HG03097 (cell line): ENCODE results near the gene PARP15.
A peak's percentile ranks its signal among the peaks of the same experiment; 100 is the strongest.
"Not testable (repeated sequence)": the region's sequence is repeated elsewhere in the genome, so short reads cannot be mapped to it uniquely, and the experiment has no call there.

Experiments
- ATAC-seq: cut with Tn5 transposase; IDR thresholded peaks from one replicate; pipeline ENCODE4 v1.9.1; 2021; ENCODE audit not compliant: unreplicated experiment, low FRiP score

PARP15 gene

DNA sequence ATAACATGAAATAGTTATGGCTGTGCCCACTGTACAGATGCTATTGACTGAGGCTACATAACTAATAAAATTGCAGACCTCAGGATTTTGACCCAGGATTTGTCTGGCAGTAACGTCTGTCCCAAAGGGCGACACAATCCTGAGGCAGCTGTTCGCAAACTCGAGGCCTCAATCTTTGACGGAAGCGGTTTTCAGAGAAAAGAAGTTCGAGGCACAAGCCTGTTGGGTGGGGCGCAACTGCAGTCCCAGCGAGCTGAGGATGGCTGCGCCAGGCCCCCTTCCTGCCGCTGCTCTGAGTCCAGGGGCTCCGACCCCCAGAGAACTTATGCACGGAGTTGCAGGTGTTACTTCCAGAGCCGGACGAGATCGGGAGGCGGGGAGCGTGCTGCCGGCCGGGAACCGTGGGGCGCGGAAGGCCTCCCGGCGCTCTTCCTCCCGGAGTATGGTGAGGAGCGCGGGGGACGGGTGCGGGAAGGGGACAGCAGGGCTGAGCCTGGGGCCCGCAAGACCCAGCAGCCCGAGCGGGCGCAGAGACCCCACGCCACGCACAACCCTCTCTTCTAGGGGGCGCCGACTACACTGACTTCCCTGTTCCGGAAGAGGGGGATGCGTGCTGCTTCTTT is at the start of gene PARP15:
Gene PARP15 (plus strand): TSS at position 242 of the 623 bp plus-strand sequence. CDS start 18 bp downstream, at position 260.
- no peak for ATAC-seq

DNA sequence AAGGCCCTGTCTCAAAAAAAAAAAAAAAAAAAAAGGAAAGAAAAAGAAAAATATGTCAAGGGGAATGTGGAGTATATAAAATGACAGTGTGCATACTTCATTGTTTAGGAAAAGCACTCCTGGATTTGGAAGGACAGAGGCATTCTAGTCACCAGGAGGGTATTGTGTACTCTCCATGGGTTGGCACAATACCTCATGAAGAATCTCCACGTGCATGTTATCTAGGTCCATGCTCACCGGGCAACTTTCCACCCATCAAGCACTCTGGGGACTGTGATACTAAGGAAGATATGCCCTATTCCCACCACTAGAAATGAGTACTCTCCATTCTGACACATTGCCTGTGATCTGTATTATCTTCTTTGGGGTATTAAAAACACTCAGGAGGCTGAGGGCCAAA is 47.3 kb upstream of the PARP15 start:
- ATAC-seq, result no peak

DNA sequence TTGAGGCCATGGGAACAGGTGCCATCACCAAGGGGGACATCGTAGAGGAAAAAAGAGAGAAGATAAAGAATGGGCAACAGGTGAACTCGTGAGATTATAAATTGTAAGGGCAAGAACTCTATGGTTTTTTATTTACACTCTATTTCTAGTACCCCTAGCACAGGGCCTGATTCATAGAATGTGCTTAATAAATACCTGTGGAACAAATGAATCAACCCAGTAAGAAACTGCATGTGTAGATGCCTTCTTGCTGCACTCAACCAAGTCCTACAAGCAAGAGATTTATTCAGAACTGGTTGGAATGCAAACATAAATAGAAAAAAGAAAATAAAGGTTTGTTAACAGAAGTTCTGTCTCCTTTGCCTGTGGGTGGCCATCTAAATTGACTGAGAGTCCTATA is 44.0 kb upstream of the PARP15 start:
- ATAC-seq, result peak; percentile 10

DNA sequence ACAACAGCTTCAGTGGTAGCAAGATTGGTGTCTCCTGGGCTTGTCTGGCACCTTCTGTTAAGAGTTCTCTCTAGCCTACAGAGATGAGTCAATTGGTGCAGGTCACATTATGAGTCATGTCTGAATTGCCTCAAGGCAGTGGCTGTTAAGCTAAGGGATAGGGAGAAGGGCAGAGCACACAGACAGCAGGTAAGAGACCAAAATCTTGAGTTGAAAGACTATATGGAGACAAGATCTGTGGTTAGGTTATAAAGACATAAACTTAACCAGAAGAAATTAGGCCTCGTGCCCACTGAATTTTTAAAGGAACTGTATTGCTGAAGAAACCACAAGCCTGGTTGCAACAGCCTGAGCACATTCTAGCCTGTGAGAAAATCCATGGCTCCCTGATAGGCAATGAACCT is 43.5 kb upstream of the PARP15 start:
- ATAC-seq, result peak; percentile 91

DNA sequence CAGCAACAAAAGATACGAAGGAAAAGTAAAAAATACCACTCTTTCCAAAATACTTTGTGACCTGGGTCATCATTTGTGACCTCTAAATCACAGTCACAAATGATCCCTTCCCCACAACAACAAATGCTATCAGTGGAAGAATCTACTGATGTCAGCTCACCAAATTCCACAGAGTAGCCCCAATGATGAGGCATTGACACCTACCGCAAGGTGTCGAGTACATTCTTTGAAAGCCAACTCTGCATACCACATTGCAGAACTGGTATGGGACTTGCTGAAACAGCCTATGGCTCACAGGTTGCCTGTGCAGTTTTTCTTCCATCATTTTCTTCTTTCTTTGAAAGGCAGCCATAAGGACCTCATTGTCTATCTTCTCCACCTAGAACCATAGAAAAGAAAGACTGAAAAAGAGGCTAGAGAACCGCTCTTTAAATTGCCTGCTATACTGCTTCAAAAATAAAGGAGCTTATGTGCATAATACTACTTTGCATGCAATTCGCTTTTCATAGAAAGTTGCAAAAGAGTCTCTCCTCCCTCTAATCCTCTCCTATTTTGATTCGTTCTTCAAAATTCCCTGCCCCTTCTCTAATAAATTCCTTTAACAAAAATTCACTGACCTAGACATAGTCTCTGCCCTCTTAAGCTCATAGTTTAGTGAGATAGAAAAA is 41.4 kb upstream of the PARP15 start:
- ATAC-seq, result no peak

DNA sequence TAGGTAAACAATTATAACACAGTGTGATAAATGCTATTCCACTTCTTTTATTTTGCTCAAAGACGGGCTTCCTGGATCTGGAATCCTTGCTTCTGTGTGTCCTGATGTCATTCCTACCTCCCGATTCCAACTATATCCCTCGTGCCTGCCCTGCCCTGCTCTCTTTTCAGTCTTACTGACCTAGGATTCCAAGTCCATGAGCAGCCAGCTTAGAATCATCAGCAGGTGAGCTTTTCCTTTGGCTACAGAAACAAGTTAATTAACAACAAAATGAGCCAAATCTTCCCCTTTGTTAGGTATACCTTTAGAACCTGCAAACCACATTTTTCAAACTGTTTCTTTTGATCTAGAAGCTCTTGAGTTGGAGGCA is 40.8 kb upstream of the PARP15 start:
- no peak for ATAC-seq

DNA sequence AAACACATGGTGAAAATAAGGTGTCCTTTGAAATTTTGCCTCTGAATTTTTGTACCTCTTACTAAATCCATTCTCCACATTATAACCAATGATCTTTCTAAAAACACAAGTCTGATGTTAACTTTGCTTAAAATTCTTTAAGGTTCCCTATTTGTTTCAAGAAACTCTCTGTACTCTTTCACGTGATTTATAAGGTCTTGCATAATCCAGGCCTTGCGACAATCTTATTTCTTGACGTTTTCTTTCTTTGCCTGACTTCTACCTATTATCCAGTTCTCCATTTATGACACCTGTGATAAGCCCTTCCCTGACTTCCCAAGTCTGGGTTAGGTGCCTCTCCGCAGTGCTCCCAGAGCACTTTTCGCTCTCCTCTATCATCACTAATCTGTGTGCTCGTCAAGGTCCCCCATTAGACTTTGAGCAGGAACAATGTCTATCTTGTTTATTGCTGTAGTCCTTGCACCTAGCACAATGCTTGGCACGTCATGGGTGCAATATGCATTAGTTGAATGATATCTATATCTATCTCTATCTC is 38.4 kb upstream of the PARP15 start:
- no peak for ATAC-seq

DNA sequence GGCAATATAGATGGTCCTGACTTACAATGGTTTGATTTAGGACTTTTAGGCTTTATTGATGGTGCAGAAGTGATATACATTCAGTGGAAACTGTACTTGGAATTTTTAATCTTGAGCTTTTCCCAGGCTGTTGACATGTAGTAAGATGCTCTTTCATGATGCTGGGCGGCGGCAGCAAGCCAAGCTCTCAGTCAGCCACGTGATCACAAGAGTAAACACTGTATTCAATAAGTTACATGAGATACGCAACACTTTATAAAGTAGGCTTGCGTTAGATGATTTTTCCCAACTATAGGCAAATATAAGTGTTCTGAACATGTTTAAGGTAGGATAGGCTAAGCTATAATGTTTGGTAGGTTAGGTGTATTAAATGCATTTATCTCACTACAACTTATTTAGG is 31.3 kb upstream of the PARP15 start:
- ATAC-seq, result no peak

DNA sequence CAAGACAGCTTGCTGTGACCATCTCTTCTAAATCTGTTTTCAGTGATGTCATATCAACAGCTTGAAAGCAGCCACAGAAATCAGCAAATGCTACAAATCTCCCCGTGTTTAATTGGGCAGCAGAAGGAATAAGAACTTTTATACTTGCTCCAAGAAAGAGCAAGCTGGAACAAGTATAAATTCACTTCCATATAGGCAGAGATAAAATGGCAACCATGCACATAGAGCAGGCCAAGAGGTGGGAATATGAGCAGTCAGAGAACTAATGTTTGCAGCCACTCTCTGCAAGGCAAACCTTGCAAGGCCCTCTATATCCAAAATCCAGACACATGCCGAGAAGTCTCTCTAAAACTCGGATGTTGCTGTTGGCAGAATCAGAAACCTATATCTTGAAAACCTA is 29.4 kb upstream of the PARP15 start:
- ATAC-seq, result no peak

DNA sequence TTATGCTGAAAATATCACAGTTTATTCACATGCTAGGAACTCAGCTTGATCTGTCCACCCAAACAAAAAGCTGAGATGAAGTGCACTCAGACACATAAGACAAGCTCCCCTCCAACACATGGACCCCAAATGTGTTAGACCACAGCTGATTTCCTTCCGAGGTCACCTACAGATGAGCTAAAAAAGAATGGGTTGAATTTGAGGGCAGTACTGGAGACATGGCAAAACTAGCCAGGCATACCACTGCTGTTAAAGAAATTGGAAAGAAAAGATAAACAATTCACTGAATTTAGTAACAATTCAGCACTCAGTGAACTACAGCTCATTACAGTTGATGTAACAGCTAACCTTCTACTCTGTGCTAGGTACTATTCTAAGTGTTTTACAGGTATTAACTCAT is 28.8 kb upstream of the PARP15 start:
- ATAC-seq, result no peak

DNA sequence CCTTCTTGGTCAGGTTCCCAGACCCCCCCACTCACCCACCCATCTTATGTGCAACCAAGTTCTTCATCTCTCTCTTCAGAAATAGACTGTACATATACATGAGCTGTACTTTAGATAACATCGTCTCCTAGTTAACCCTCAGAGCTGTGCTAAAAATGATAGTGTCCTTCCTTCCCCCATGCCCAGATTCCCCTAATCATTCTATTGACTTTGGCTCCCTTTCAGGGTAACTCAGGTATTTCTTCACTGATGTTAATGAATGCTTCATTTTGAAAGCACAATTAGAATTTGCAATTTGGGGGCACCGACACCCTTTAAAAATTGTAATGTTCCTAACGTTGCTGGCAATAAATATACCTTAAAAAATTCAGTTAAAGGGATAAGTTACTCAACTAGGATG is 24.3 kb upstream of the PARP15 start:
- no peak for ATAC-seq

DNA sequence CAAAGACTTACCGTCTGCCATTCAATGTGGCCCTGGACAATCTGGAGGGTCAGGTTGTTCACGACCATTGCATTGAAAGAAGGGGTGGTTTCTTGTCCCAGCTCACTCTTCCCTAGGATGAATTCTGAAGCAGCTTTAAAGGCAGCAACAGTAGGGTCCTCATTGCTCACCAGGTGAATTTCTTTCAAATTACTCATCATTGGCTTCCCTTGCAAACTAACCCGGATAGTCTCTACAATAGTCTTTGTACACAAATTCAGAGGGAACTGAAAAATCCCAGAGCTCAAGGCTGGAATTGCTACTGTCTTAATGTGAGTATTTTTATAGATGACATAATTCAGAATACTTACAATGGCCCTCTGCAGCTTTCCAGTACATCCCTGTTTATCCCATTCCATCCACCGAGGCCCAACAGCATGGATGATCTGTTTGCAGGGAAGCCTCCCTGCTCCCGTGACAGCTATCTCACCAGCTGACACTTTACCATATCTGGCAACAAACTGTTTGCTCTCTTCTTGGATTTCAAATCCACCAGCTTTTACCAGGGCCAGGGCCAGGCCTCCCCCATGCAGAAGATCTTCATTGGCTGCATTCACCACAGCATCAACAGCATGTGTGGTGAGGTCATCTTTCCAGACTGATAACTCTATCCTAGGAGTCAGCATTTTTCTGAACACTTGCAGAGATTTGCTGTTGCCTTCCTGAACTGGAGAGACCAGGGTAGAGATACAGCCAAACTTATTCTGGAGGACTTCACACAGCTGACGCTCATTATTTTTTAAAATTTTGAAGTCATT is 22.0 kb upstream of the PARP15 start:
- no peak for ATAC-seq

DNA sequence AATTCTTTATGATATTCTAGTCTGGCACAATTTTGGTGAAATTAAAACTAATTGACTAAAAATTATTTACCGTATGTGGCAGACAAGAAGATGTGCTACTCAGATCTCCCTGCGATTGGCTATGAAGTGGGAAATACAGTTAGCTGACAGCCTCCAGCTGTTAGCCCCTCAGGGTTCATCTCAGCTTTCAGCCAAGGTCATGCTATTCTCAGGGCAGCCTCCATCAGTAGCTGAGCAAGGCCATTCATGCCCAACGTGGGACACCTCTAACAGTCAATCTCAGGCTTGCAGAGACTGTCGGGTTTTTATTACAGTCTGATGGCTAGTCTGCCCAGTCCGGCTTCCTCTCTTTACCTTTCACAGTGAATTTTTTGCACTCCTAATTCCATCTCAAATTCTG is 20.1 kb upstream of the PARP15 start:
- no peak for ATAC-seq

DNA sequence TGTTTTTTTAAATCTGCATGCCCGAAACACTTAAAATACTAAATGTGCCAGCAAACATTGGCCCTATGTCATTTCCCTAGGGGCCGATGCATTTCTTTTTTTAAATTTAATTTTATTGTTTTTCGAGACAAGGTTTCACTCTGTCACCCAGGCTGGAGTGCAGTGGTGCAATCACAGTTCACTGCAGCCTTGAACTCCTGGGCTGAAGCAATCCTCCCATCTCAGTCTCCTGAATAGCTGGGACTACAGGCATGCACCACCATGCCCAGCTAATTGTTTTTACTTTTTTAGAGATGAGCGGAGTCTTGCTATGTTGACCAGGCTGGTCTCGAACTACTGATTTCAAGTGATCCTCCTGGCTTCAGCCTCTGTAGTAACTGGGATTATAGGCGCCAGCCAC is 18.8 kb upstream of the PARP15 start:
- no peak for ATAC-seq

DNA sequence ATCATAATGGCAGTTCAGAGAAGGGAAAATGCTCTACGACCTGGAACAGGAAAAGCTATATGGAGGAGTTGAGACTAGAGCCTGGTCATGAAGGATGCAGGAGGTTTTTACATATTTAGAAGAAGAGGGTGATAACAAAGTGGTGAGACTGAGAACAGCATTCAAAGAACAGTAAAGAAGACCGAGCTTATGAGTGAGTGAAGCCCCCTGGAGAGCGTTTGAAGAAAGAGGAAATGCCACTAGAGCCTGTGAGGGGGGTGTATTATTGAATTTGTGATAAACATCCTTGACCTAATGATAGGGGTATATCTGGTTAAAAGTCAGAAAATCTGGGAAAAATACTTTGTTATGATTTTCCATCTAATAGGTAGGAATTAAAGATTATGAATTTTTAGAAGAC is 17.5 kb upstream of the PARP15 start:
- no peak for ATAC-seq

DNA sequence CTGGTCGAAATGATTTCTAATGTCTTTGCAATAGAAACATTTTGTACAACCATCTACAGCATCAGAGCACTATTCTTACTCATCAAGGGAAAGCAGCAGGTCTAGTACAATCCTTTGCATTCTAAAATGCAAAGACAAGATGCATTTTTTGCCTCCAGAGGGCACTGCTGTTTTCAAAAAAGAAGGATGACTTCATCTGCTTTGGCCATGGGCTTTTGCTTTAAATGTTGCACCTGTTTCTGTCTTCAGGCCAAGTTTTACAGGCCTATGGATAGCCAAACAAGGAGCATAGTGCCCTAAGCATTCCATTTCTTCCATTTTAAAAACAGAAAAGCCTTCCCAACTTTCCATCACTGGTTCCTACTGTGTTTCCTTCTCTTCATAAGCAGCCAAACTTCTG is 16.8 kb upstream of the PARP15 start:
- ATAC-seq, result no peak

DNA sequence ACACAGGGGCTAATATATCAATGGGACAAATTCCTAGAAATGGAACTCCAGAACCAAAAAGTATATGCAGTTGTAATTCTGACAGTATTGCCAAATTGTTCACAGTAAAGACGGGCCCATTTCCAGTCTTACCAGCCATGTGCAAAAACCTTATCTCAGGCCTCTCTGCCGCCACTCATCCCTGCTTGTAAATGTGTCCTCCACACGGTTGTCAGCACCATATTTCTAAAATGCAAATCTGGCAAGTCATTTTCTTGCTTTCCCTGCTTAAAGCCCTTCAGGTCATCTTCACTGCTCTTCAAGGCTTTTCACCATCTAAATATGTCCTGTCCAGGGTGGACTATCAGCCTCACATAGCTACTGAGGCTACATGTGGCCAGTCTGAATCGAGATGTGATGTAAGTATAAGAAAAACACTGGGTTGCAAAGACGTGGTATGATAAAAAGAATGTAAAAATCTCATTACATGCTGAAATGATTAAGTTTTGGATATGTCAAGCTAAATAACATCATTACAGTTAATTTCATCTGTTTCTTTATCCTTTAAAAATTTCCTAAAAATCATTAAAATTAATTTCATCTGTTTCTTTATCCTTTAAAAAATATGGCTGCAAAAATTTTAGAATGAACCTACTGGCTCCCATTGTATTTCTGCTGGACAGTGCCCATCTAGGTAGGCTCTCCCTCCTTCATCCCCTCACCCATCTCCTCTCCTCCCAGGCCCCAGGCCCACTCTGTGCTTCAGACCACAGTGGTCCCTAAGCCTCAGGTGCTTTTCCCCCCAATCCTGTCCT is 14.3 kb upstream of the PARP15 start:
- ATAC-seq, result no peak

DNA sequence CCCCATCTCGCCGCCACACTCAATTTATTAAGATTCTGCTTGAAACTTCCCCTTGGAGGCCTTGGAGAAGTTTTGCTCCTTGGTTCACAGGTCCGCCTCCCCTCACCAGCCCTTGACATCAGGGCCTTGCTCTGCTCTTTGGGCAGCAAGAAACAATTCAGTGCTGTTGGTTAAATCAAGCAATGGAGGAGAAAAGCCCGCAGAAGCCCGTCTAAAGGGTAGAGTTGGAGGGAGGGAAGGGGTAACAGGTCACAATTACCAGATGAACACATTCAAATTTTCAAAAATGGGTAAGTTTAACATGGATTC is 13.8 kb upstream of the PARP15 start:
- ATAC-seq, result no peak

DNA sequence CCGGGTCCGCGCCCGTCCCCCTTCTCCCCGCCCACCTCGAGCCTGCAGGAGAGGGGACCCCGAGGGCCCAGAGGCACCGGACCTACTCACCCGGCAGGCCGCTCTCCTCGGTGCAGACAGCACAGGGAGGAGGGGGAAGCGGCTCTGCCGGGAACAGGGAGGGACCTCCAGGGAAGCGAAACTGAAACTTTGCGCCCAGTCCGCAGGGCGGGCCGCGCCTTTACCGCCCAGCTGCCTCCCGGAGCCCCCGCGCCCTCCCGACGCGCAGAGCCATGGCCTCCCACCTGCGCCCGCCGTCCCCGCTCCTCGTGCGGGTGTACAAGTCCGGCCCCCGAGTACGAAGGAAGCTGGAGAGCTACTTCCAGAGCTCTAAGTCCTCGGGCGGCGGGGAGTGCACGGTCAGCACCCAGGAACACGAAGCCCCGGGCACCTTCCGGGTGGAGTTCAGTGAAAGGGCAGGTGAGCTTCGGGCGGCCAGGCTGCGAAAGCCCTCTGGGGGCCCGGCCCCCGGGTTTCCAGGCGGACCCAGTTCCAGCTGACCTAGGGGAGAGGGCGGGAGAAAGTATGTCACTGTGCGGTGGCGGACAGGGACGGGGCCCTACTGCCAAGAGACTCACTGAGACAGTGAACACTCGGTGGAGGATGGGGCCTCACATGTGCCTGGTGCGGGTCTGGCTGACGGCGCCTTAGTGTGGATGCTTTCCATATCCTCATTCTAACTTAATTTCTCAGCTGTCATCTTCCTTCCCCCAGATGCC is 13.1 kb upstream of the PARP15 start, which contains the start of the genes DTX3L and PARP9:
Gene DTX3L (plus strand): TSS at position 184 of the 758 bp plus-strand sequence. CDS start 89 bp downstream, at position 273.
Gene PARP9 (minus strand): TSS at position 146 of the 758 bp plus-strand sequence. CDS start 4,680 bp downstream, outside the sequence.
- peak; percentile 53 for ATAC-seq

DNA sequence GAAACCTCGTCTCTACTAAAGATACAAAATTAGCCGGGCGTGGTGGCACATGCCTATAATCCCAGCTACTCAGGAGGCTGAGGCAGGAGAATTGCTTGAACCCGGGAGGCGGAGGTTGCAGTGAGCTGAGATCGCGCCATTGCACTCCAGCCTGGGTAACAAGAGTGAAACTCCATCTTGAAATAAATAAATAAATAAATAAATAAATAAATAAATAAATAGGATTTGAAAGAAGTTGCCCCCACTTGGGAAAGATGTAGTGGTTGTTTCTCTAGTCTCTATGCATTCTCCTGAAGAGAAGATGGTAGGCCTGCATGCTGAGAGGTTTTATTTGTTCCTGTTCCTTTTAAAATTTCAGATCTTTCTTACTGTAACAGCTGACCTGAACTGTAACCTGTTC is 9.3 kb upstream of the PARP15 start:
- not testable (repeated sequence) for ATAC-seq
